GM18867 (cell line): ENCODE data around the gene TTC1.
"Not testable (repeated sequence)": the region's sequence is repeated elsewhere in the genome, so short reads cannot be mapped to it uniquely, and the experiment has no call there.

Experiments
- ATAC-seq: cut with Tn5 transposase; IDR thresholded peaks from one replicate; pipeline ENCODE4 v1.9.1; 2021; ENCODE audit warnings: mild to moderate bottlenecking, moderate library complexity; ENCODE audit not compliant: unreplicated experiment

TTC1 gene

GRCh38 chr5:159993194-159993593 is 15.7 kb upstream of the TTC1 start:
- ATAC-seq: no peak

DNA sequence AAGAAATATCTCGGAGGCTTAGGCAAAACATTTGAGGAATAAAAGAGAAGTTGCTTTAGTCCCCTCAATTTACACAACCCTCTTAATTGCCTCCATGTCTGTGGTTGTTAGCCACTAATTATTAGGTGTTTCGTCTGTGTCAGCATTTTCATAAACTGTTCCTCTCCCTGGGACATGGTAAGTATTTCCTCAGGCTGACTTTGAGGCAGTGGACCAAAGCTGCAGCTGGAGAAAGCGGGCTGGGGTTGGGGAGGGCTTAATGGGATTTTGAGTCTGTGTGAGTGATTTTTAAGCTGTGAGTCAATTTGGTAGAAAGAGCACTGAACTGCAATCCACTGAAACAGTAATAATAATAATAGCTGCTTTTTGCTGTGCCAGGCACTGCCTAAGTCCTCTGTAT is 13.0 kb upstream of the TTC1 start:
- no peak for ATAC-seq

GRCh38 chr5:160001457-160001856 is 7.5 kb upstream of the TTC1 start:
- no peak for ATAC-seq

DNA sequence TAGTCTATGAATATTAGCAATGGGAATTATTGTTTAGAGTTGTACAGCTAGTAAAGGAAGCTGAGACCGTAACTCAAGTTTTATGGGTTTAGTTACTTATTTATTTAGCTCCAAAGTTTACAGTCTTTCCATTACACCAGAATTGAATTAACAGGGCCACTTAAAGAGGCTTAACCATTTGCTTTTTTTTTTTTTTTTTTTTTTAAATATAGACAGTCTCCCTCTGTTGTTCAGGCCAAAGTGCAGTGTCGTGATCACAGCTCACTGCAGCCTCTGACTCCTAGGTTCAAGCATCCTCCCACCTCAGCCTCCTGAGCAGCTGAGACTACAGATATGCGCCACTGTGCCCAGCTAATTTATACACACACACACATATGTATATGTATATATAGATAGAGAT is 1.4 kb upstream of the TTC1 start:
- ATAC-seq: no peak

DNA sequence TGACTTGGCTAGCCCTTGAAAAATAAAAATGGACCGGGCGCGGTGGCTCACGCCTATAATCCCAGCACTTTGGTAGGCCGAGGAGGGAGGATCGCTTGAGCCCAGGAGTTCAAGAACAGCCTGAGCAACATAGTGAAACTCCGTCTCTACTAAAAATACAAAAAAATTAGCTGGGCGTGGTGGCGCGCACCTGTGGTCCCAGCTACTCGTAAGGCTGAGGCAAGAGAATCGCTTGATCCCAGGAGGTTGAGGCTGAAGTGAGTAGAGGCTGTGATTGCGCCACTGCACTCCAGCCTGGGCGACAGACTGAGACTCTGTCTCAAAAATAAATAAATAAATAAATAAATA is 436 bp upstream of the TTC1 start:
- not testable (repeated sequence) for ATAC-seq

DNA sequence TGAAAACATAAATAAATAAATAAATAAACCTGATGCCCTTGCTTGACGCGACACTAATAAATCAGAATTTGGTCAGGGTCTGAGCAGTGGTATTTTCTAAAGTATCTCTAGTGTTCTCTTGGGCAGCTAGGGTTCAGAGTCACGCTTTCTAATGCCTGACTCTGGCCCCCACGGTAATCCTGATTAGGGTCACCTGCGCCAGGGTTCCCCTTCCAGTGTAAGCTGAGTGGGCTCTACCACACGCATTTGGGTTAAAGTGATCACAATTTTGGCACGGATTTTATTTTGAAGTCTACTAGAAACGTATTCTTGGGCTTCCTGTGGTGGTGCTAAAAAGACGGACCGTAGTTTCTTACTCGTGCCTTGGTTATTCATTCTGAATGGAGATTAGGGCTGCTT is 651 bp downstream of the TTC1 start:
- ATAC-seq: peak; percentile 10

- no peak for ATAC-seq
These were observed 2.5 kb downstream of the TTC1 start for GRCh38 chr5:160011471-160011870.

DNA sequence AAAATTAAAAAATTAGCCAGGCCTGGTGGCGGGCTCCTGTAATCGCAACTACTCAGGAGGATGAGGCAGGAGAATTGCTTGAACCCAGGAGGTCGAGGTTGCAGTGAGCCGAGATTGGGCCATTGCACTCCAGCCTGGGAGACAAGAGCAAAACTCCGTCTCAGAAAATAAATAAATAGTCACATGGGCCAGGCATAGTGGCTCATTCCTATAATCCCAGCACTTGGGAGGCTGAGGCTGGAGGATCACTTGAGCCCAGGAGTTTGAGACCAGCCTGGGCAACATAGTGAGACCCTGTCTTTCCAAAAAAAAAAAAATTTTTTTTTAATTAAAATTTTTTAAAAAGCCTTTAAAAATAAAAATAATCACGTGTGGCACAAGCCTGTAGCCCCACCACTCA is 5.3 kb downstream of the TTC1 start:
- ATAC-seq: not testable (repeated sequence)

DNA sequence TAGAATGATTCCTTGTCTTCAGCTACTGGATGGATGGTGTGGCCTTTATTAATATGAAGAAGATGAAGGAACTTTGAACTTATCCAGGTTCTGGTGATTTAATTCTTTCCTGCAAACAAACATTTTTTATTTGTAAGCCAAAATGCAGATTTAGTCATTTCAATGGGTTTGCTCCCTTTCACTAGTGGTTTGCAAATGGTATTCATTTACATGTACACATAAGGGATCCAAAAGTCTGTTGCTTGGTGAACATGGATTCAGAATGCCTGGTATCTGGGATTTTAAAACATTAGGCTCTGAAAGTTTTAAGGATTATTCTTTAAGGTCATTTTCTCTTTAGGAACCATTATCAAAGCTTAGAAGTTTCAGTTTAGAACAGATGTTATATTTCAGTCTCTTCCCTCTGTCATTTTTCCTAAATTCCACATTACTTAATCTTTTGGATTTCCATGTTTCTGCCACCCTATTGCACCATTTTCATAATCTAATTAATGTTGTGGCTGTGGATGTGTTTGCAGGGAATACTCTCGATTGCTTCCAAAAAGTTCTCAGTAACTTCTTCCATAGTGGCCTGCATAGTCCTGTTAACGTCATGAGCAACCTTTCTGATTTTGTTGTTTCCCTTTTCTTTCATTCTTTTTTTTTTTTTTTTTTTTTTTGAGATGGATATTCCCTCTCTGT is 10.1 kb downstream of the TTC1 start:
- no peak for ATAC-seq

GRCh38 chr5:160020266-160020770 is 11.4 kb downstream of the TTC1 start:
- no peak for ATAC-seq

- ATAC-seq: no peak
These were observed 12.0 kb downstream of the TTC1 start for GRCh38 chr5:160020964-160021363.

DNA sequence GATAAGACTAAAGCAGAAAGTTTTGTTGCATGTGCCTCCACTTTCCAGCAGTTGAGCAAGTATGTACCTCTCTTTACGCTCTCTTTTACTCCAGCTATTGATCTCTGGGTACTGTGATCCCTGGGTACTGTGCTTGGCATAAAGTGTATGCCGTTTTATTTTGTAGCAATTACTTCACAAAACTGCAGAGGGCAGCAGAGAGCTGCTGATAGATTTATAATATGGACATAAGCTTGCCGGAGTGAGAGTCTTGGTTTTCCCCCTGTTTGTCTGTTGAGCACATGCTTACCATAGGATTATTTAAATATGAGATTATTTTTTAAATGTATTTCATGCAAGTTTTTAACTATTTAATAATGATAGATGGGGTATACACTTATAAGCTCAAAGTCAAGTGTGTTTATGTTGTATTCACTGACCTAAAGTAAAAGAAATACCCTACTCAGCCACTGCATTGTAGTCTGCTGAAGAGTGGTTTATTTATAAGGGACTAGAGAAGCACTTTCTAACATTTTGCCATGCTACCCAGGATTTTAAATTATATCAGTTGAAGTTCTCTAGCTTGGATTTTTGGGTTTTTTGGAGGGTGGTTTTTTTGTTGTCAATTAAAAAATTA is 13.0 kb downstream of the TTC1 start:
- peak; percentile 93 for ATAC-seq

GRCh38 chr5:160023007-160023907 is 14.3 kb downstream of the TTC1 start:
- no peak for ATAC-seq

DNA sequence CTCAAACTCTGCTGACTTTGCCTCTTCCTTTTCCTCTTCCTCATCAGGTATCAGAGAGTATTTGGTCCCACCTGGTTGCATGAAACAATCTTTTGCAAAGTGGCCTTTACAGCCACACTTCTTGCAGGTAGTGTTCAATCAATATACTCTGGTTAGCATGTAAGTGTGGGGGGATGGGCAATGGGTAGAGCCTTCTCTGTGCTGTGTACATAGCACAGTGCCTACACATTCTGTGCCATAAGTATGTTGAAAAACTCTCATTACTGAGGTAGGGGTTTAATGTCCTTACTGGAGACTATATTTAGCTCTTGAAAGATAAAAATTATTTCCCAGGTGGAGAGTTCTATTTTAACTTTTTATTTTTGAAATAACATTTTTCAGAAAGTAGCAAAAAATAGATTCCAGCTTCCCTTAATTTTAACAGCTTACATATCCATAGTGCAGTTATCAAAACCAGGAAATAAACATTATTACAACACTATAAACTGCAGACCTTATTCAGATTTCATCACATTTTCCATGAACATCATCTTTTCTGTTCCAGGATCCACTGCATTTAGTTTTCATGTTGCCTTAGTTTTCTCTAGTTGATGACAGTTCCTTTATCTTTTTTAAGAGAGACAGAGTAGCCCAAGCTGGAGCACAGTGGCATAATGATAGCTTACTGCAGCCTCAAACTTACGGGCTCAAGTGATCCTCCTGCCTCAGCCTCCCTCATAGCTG is 15.1 kb downstream of the TTC1 start:
- ATAC-seq: no peak

DNA sequence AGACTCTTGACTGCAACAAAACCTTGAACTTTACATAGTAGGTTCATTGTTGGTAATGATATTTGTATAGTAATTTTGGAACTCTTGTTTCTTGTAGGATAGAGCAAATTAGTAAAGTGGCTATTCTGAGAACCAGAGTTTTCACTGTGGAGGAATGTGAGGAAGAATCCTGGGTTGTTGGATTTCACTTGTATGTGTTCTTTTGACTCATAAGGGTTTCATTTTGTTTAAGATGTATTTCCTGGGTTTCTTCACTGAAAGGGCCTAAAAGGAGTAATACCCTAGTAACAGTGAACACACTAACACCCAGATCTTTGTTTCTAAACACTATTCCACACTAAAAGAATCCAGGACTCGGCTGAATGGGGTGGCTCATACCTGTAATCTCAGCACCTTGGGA is 20.1 kb downstream of the TTC1 start:
- no peak for ATAC-seq

- no peak for ATAC-seq
These were observed 20.7 kb downstream of the TTC1 start for GRCh38 chr5:160029540-160030139.

DNA sequence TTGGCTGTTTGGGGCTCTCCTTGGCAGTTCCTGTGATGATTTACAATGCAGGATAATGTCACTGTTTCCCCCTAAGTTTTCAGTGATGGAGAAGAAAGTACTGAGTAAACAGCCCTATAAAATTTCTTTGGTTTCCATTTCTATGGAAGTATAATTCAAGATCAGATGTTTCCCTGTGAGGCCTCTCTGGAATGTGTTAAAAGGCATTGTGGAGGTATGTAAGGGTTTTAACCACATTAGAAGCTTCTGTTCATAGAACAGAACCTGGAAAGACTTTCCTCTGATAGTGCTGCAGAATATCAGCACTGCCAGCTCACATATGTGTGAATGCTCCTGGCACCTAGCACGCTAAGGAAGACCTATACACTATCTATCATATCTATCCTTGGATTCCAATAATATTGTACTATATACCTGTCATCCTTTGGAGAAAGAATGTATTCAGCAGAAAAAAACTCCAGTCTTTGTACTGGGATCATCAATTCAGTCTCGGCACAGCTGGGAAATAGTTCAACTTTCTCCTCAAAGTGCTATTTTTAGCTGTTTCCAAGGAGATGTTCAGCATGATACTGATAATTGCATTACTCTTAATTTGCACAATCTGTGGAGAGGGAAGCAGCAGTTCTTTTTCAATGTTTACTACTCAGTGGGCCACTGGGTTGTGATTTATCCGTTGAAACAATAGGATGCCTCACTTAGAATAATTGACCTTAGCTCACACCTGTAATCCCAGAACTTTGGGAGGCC is 21.9 kb downstream of the TTC1 start:
- no peak for ATAC-seq

GRCh38 chr5:160033546-160034252 is 24.8 kb downstream of the TTC1 start:
- ATAC-seq: no peak

DNA sequence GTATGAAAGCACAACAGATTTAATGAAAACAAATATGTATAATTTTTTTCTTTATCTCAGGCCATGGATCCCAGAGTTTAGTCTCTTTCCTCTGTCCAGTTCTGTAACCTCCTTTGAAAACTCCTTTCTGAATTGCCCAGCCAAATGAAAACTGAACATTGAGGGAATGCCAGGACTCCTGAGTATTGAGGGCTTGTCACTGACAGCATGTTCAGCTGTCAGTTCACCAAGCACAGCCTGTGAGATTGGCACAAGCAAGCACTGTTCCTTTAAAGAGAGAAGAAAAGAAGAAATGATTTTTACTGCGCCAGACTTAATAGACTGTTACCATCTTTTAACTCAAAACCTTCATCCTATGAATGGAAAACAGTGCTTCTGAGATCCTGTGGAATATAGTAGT is 27.3 kb downstream of the TTC1 start:
- ATAC-seq: no peak
